RWPE2 (cell line): ENCODE data around the gene MGAT2.
A peak's percentile ranks its signal among the peaks of the same experiment; 100 is the strongest.

ENCODE experiments used
- ATAC-seq: fragments of 200-7000 bp; cut with Tn5 transposase; 3 replicates; pipeline ENCODE4 v1.9.1; 2021; ENCODE audit warnings: low read depth
- DNase-seq: peaks from one replicate; pipeline ENCODE4 v3.0.0-alpha.2; 2020; ENCODE audit warnings: low spot score
- H3K27ac ChIP-seq: fragments of 450-650 bp; 2 replicates; pipeline ENCODE4 v1.5.1; 2017; ENCODE audit warnings: mild to moderate bottlenecking; ENCODE audit not compliant: poor library complexity, severe bottlenecking
- H3K27me3 ChIP-seq: fragments of 250-450 bp; sonication (Bioruptor Pico); 2 replicates; pipeline ENCODE4 v1.5.1; 2021; ENCODE audit warnings: mild to moderate bottlenecking, moderate library complexity; ENCODE audit not compliant: insufficient read depth, poor library complexity, severe bottlenecking
- H3K36me3 ChIP-seq: fragments of 250-450 bp; sonication (Bioruptor Pico); 2 replicates; pipeline ENCODE4 v1.5.1; 2020; ENCODE audit warnings: low read depth, mild to moderate bottlenecking, moderate library complexity
- H3K4me1 ChIP-seq: fragments of 250-450 bp; sonication (Bioruptor Pico); 2 replicates; pipeline ENCODE4 v1.5.1; 2021; ENCODE audit warnings: mild to moderate bottlenecking, moderate library complexity; ENCODE audit not compliant: insufficient read depth, poor library complexity, severe bottlenecking
- H3K4me3 ChIP-seq: fragments of 250-450 bp; sonication (Bioruptor Pico); 2 replicates; pipeline ENCODE4 v1.5.1; 2021; ENCODE audit warnings: mild to moderate bottlenecking, moderate library complexity; ENCODE audit not compliant: severe bottlenecking
- H3K9me3 ChIP-seq: fragments of 250-450 bp; sonication (Bioruptor Pico); 2 replicates; pipeline ENCODE4 v1.5.1; 2021; ENCODE audit warnings: mild to moderate bottlenecking, moderate library complexity; ENCODE audit not compliant: severe bottlenecking
- TF ChIP-seq, protein P1 (sequence below): fragments of 450-650 bp; IDR thresholded peaks from one replicate; pipeline ENCODE4 v1.5.1; 2017; ENCODE audit warnings: mild to moderate bottlenecking, moderate library complexity; ENCODE audit not compliant: poor library complexity, severe bottlenecking

MGAT2 gene

GRCh38 chr14:49620182-49621113, at the start of gene MGAT2, which contains the start of gene RPL36AL:
TSS of gene MGAT2 (plus strand) at chr14:49620799. CDS start at chr14:49621269, 470 bp downstream.
TSS of gene RPL36AL (minus strand) at chr14:49620626. CDS start at chr14:49619104, 1,522 bp downstream.
- Histone ChIP-seq H3K27ac (peak within 1 kb of the TSS; percentile 81), H3K4me3 (peak within 1 kb of the TSS; percentile 76), H3K27me3 (no peaks in the 10 kb centered on the region), H3K4me1 (peaks cover 34% of the 10 kb centered on the region), H3K9me3 (no peaks in the 10 kb centered on the region), H3K36me3 (peaks cover 60% of the 10 kb centered on the region)
- DNase-seq = peak; percentile 99
- TF ChIP-seq, protein P1, sequence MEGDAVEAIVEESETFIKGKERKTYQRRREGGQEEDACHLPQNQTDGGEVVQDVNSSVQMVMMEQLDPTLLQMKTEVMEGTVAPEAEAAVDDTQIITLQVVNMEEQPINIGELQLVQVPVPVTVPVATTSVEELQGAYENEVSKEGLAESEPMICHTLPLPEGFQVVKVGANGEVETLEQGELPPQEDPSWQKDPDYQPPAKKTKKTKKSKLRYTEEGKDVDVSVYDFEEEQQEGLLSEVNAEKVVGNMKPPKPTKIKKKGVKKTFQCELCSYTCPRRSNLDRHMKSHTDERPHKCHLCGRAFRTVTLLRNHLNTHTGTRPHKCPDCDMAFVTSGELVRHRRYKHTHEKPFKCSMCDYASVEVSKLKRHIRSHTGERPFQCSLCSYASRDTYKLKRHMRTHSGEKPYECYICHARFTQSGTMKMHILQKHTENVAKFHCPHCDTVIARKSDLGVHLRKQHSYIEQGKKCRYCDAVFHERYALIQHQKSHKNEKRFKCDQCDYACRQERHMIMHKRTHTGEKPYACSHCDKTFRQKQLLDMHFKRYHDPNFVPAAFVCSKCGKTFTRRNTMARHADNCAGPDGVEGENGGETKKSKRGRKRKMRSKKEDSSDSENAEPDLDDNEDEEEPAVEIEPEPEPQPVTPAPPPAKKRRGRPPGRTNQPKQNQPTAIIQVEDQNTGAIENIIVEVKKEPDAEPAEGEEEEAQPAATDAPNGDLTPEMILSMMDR = peak; percentile 39
- peak; percentile 92 for ATAC-seq

DNA sequence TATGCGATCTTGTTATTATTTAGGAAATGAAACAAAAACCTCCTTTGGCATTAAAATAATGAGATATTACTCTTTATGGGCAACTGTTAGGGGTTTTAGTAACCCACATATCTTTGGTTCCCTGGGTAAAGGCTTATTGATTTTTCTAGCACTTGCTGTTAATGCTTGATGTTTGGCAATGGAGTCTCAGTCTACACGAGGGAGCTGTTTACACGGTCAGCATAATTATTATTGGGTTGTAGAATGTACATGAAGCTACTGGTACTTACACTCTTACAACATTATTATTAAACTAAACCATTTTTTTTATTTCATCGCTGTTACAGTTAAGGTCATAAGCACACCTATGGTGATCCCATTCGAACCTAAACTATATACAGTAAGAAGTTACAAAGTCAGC, 46.6 kb upstream of the MGAT2 start:
- DNase-seq = no peak
- H3K27ac ChIP-seq = no peak overlapping the region
- no peak for ATAC-seq
- TF ChIP-seq, protein P1 = no peak
- H3K4me1 ChIP-seq = no peaks in the 10 kb centered on the region
- no peak overlapping the region for H3K4me3 ChIP-seq
- H3K36me3 ChIP-seq = peaks cover 46% of the 10 kb centered on the region
- H3K27me3 ChIP-seq = no peaks in the 10 kb centered on the region
- no peaks in the 10 kb centered on the region for H3K9me3 ChIP-seq

DNA sequence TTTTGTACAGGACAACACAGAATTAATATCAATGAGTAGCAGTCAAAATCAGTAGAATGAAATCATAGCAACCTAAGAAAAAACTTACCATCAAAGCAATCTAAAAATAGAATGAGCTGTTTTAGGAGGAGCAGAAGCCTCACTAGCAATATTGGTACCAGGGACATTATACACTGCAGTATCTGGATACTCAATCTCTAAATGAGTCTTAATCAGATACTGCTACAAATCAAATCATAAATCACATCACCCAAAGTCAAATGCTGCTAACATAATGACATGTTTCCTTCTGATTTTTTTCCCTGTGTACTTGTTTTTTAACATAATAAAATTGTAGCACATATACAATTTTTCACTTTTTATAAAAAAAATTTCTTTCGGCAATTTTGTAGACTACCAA, 42.5 kb upstream of the MGAT2 start:
- Histone ChIP-seq H3K4me1 (peaks cover 10% of the 10 kb centered on the region), H3K36me3 (peaks cover 67% of the 10 kb centered on the region), H3K4me3 (no peak overlapping the region), H3K27me3 (no peaks in the 10 kb centered on the region), H3K27ac (no peak overlapping the region), H3K9me3 (no peaks in the 10 kb centered on the region)
- TF ChIP-seq, protein P1 = no peak
- DNase-seq = no peak
- no peak for ATAC-seq

GRCh38 chr14:49579841-49580240, 40.8 kb upstream of the MGAT2 start:
- no peak for ATAC-seq
- peaks cover 75% of the 10 kb centered on the region for H3K36me3 ChIP-seq
- DNase-seq = no peak
- H3K27ac ChIP-seq = no peak overlapping the region
- H3K27me3 ChIP-seq = no peaks in the 10 kb centered on the region
- H3K4me3 ChIP-seq = no peak overlapping the region
- H3K4me1 ChIP-seq = peaks cover 22% of the 10 kb centered on the region
- TF ChIP-seq, protein P1 = no peak
- no peaks in the 10 kb centered on the region for H3K9me3 ChIP-seq
